ENCODE results near the gene DNAJC3.

DNA sequence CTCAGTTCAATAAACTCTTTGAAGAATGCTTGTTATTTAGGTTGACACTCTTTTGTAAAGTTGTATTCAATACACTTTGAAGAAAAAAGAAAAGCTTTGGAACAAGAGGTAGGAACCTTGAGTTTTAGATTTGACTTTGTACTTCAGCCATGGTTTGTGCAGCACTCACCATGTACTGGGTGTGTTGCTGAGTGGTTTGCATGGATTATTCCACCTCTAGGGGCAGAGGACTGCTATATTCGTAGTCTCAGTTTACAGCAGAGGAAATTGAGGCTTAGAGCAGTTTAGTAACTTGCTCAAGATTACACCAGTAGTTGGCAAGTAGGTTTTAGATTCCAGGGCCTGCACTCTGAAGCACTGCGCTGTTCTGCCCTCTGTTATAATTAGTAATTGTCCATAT is 68.8 kb downstream of the DNAJC3 start:
- no peak for TF ChIP-seq CTCF (IDR thresholded peaks at IDR 0.05)
- TF ChIP-seq POLR2A (IDR thresholded peaks at IDR 0.05), result no peak

Data from right lobe of liver (tissue), 4 donors.